ENCODE results near the gene CTBP1.

CTBP1 gene

DNA sequence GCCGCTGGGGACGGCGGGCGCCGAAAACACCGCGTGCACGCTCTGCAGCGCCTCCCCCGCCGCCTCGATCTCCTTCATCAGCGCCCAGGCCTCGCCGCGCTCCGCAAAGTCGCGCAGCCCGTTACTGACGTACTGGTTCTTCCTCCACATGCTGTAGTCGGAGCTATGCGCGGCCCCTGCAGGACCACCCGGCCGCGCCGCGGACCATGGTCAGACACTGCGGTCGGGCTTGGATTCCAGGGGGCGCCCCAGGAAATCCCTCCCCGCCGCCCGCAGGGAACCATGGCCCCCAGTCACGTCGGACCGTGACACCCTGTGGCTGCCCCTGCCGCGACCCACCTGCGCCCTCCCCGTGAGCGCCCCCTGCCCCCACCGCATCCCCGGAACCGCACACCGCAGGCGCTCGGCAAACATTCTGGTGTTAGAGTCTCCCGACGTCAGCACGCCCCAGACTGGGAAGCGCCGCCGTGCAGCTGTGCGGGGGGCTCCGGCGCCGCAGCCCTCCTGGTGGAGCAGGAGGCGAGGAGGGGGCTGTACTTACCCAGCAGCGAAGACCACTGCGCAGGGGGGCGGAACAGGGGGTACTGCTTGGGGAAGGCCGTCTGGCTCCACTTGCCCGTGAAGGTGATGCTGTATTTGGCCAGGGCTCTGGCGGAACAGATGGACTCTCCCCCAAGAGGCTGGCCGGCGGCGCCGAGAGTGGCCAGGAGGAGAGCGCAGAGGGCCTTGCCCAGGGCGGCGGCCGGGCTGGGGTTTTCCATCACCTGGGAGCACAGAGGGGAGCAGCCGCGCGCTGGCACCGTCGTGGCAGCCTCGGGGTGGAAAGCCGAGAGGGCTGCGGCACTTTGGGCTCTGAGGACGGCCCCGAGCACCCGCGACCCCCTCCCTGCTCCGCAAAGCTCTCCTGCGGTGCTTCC, 77.4 kb downstream of the CTBP1 start:
- peak; percentile 21 for DNase-seq

GRCh38 chr4:1170976-1171310, 78.0 kb downstream of the CTBP1 start:
- DNase-seq: no peak

DNA sequence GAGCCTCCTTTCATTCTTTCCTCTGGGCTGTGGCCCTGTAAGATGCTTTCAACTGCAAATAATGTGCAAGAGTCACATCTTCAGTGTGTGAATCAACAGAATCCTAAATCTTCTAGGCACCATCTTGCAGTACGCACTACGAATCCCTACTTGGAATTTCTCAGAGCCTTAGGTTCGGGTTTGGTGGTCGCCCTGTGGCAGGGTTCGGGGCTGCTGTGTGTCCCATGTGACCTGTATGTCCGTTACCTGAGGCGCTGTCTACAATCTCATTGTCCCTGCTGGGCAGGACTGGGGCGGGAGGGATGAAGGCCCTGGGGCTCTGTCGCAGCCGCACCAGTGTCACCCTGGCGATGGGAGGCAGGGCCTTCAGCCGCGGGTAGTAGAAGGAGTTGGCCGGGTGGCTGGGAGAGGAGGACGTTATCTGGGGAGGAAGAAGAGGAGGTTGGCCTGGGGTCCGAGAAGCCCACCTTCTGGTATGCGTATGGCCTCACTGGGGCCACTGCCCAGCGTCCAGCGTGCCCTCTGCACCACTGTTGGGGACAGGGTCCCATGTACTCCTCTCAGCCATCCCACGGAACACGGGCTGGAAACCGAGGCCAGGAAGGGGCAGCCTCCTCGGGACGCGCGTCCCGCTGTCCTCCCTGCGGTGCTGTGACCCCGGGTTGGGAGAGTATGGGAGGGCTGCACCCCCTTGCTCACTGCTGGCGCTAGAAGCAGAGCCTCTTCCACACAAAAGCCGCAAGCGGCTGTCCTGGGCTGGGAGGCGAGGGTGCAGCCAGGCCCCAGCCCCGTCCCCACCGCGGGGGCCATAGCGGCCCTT, 78.6 kb downstream of the CTBP1 start:
- DNase-seq: no peak

DNA sequence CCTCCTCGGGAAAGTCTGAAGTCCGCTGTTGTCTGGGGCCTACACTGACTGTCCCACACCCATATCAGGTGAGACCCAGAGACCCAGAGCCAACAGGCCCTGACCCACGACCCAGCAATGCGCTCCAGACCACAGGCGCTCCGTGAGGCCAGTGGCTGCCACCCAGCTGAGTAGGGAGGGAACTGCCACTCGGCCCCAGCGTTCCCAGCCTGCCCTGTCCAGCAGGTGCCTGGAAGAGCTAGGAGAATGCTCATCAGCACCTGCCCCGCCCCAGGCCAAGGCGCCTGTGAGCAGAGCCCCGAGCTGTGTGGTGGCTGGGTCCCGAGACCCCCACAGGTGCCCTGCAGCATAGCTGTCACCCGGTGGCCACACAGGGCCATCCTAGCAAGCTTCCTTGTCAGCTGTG, 79.2 kb downstream of the CTBP1 start:
- DNase-seq: no peak

GRCh38 chr4:1169171-1169671, 79.7 kb downstream of the CTBP1 start:
- DNase-seq: no peak

DNA sequence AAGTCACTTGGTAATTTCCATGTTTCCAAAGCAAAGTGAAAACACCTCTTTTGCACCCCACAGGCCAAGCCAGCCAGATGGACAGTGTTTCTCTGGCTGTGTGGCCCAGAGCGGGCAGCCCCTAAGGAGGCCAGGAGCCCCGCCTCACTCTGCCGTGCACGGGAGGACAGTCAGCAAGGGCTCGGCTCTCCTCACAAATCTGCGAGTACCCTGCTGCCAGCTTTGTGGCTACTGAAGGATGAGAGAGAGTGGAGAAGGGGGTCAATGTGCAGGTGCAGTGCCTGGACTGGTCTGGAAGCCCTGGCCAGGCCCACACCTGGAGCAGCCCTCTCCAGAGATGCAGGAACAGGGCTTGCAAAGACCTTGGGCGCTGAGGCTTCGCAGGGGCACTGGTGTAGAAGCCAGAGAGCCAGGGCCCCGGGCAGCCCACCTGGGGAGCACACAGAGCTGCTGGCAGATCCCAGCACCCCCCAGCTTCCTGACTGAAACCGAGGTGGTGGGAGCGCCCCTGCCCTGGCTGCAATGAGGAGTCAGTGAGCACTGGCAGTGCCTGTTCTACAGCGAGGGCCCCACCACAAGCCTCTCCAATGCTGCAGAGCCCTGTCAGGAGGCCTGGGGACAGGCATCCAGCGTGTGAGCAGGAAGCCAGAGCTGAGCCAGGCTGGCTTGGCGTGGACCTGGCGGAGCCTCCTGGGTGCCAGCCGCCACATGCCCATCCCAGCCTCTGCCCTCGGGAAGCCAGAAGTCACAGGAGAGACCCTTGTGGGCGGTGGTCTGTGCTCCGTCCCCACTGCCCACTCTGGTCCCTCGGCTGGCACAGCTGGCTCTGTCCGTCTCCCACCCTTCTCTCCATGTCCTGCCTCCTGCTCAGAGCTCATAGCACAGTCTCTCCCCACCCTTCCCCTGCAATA, 80.5 kb downstream of the CTBP1 start:
- no peak for DNase-seq

GRCh38 chr4:1167244-1167949, 81.5 kb downstream of the CTBP1 start:
- DNase-seq: peak; percentile 70

GRCh38 chr4:1166509-1167243, 82.3 kb downstream of the CTBP1 start:
- no peak for DNase-seq

- DNase-seq: no peak
Observed at GRCh38 chr4:1164956-1165545, 83.9 kb downstream of the CTBP1 start.

DNA sequence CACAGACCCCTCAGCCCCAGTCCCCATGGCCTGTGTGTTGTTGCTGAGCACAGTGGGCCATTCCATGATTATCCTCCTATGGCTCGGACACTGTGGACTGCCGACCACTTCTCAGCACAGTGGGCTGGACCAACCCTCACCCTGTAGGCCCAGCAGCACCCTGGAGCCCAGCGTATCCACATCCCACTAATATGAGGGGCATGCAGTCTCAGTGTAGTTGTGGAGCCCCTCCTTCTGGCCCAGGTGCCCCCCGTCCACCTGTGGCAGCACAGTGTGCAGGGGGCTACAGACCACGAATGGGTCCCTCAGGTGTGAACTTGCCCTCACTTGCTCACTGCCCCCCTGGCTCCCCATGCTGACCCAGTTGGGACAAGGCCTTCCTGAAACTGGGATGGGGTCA, 84.5 kb downstream of the CTBP1 start:
- no peak for DNase-seq

- no peak for DNase-seq
Observed at GRCh38 chr4:1164040-1164439, 84.9 kb downstream of the CTBP1 start.
